Measurements from ENCODE around the gene TMEM131. TPM values are rescaled to one million over a fixed set of nuclear protein-coding genes. Genes with fewer than 3 reads are reported as not detected.
A peak's percentile ranks its signal among the peaks of the same experiment; 100 is the strongest.

Gene TMEM131
- total RNA-seq, 1 donor from 2014 or later = 58.8 TPM

- no peak for TF ChIP-seq CTCF (IDR thresholded peaks at IDR 0.05; ENCODE audit: unreplicated experiment)
- H3K4me1 Mint-ChIP-seq (ENCODE audit: low read depth) = peaks cover 9% of the 10 kb centered on the region
- H3K36me3 Mint-ChIP-seq (ENCODE audit: insufficient read depth) = peaks cover 32% of the 10 kb centered on the region
- no peaks in the 10 kb centered on the region for H3K9me3 Mint-ChIP-seq (ENCODE audit: low read depth)
- H3K27ac Mint-ChIP-seq = no peak overlapping the region
- DNase-seq (ENCODE audit: low spot score, unreplicated experiment) = no peak
- no peak overlapping the region for H3K4me3 Mint-ChIP-seq (ENCODE audit: low read depth)
- no peaks in the 10 kb centered on the region for H3K27me3 Mint-ChIP-seq
Measured at GRCh38 chr2:97775074-97775473, 220.7 kb downstream of the TMEM131 start.

- Mint-ChIP-seq H3K4me3 (ENCODE audit: low read depth) (no peak overlapping the region), H3K9me3 (ENCODE audit: low read depth) (no peaks in the 10 kb centered on the region), H3K4me1 (ENCODE audit: low read depth) (peaks cover 13% of the 10 kb centered on the region), H3K27me3 (no peaks in the 10 kb centered on the region), H3K27ac (peak overlapping the region; percentile 6), H3K36me3 (ENCODE audit: insufficient read depth) (peaks cover 32% of the 10 kb centered on the region)
- TF ChIP-seq CTCF (IDR thresholded peaks at IDR 0.05; ENCODE audit: unreplicated experiment) = peak; percentile 63
- DNase-seq (ENCODE audit: low spot score, unreplicated experiment) = peak; percentile 23
Measured at GRCh38 chr2:97774425-97774824, 221.3 kb downstream of the TMEM131 start.

GRCh38 chr2:97770445-97770844 lies 225.3 kb downstream of the TMEM131 start:
- Mint-ChIP-seq H3K9me3 (ENCODE audit: low read depth) (no peaks in the 10 kb centered on the region), H3K4me3 (ENCODE audit: low read depth) (no peak overlapping the region), H3K27me3 (no peaks in the 10 kb centered on the region), H3K27ac (peak overlapping the region; percentile 62), H3K4me1 (ENCODE audit: low read depth) (peaks cover 18% of the 10 kb centered on the region), H3K36me3 (ENCODE audit: insufficient read depth) (peaks cover 21% of the 10 kb centered on the region)
- no peak for DNase-seq (ENCODE audit: low spot score, unreplicated experiment)
- TF ChIP-seq CTCF (IDR thresholded peaks at IDR 0.05; ENCODE audit: unreplicated experiment) = no peak

GRCh38 chr2:97769711-97770110 lies 226.0 kb downstream of the TMEM131 start:
- Mint-ChIP-seq H3K4me3 (ENCODE audit: low read depth) (no peak overlapping the region), H3K27ac (no peak overlapping the region), H3K9me3 (ENCODE audit: low read depth) (no peaks in the 10 kb centered on the region), H3K27me3 (no peaks in the 10 kb centered on the region), H3K4me1 (ENCODE audit: low read depth) (peaks cover 19% of the 10 kb centered on the region), H3K36me3 (ENCODE audit: insufficient read depth) (peaks cover 25% of the 10 kb centered on the region)
- no peak for DNase-seq (ENCODE audit: low spot score, unreplicated experiment)
- no peak for TF ChIP-seq CTCF (IDR thresholded peaks at IDR 0.05; ENCODE audit: unreplicated experiment)

- Mint-ChIP-seq H3K27ac (no peak overlapping the region), H3K9me3 (ENCODE audit: low read depth) (no peaks in the 10 kb centered on the region), H3K27me3 (no peaks in the 10 kb centered on the region), H3K4me1 (ENCODE audit: low read depth) (peaks cover 17% of the 10 kb centered on the region), H3K4me3 (ENCODE audit: low read depth) (no peak overlapping the region), H3K36me3 (ENCODE audit: insufficient read depth) (peaks cover 23% of the 10 kb centered on the region)
- no peak for TF ChIP-seq CTCF (IDR thresholded peaks at IDR 0.05; ENCODE audit: unreplicated experiment)
- no peak for DNase-seq (ENCODE audit: low spot score, unreplicated experiment)
Measured at GRCh38 chr2:97769308-97769707, 226.4 kb downstream of the TMEM131 start.
